Fibroblast of mammary gland (primary cell): Measurements from ENCODE around the gene TNFRSF6B.

ENCODE experiments used
- DNase-seq: peaks from one replicate; pipeline ENCODE4 v3.0.0-alpha.2; 2010; ENCODE audit warnings: low read depth
- H3K4me3 ChIP-seq: 2 replicates; pipeline ENCODE4 v1.5.1; 2011; ENCODE audit warnings: low read depth, mild to moderate bottlenecking, low read length, moderate library complexity; ENCODE audit not compliant: control insufficient read depth
- CTCF ChIP-seq: conservative IDR thresholded peaks from 2 replicates; pipeline ENCODE4 v1.5.1; 2011; ENCODE audit warnings: low read depth, low read length, inconsistent platforms; ENCODE audit not compliant: control insufficient read depth, insufficient read depth

The TNFRSF6B gene

GRCh38 chr20:63707558-63708300 is 11.3 kb downstream of the TNFRSF6B start, which contains the start of the genes ARFRP1 and ZGPAT:
ARFRP1 (minus strand) TSS chr20:63707976; CDS start chr20:63707091, 885 bp downstream.
ZGPAT (plus strand) TSS chr20:63708039; CDS start chr20:63708581, 542 bp downstream.
- DNase-seq, result peak; percentile 75
- peak within 1 kb of the TSS; percentile 72 for H3K4me3 ChIP-seq
- no peak for TF ChIP-seq CTCF

DNA sequence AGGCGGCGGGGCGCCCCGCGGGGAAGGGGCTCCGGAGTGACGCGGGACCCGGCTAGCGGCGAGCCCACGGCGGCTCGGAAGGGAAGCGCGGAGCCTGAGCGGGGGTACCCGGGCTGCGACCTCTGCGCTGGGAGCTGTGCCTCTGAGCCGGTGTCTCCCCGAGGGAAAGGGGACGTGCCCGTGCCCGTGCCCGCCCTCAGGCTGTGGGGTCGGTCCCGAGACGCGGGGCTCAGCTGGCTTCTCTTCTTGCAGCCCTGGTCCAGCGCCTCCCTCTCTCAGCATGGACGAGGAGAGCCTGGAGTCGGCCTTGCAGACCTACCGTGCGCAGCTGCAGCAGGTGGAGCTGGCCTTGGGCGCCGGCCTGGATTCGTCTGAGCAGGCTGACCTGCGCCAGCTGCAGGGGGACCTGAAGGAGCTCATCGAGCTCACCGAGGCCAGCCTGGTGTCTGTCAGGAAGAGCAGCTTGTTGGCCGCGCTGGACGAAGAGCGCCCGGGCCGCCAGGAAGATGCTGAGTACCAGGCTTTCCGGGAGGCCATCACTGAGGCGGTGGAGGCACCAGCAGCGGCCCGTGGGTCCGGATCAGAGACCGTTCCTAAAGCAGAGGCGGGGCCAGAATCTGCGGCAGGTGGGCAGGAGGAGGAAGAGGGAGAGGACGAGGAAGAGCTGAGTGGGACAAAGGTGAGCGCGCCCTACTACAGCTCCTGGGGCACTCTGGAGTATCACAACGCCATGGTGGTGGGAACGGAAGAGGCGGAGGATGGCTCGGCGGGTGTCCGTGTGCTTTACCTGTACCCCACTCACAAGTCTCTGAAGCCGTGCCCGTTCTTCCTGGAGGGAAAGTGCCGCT is 12.1 kb downstream of the TNFRSF6B start:
- DNase-seq, result no peak

DNA sequence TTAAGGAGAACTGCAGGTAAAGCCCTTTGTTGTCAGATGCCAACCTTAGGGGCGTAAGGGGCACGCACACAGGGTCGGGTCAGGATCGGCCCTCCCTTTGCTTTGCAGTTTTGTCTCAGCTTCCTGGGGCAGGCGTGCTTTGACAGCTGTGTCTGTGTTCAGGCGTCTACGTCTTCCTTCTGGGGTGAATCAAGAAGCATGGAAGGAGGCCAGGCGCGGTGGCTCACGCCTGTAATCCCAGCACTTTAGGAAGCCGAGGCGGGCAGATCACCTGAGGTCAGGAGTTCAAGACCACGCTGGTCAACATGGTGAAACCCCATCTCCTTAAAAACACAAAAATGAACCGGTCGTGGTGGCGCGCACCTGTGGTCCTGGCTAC is 12.7 kb downstream of the TNFRSF6B start:
- DNase-seq, result no peak
- TF ChIP-seq CTCF, result no peak
- H3K4me3 ChIP-seq, result peak overlapping the region; percentile 72

More for the DNA sequence above, 12.1 kb downstream of the TNFRSF6B start:
- TF ChIP-seq CTCF, result no peak
- peak overlapping the region; percentile 72 for H3K4me3 ChIP-seq

DNA sequence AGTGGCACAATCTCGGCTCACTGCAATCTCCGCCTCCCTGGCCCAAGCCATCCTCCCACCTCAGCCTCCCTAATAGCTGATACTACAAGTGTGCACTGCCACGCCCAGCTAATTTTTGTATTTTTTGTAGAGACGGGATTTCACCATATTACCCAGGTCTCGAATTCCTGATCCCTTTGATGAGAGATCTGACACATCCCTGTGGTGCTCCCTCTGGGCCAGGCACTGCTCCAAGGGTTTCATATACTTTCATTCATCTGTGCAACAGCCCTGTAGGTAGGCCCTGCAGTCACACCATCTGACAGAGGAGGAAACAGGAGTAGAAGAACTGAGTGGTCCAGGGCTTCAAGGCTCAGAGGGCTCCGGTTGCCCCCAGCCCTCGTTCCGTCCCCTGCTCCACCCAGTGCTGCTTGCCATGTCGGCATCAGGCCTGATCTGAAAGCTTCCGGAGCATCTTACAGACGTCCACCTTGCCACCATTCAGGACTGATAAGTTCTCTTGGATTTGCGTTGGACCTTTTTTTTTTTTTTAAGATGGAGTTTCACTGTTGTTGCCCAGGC is 14.7 kb downstream of the TNFRSF6B start:
- TF ChIP-seq CTCF, result no peak
- H3K4me3 ChIP-seq, result no peak overlapping the region
- DNase-seq, result no peak

DNA sequence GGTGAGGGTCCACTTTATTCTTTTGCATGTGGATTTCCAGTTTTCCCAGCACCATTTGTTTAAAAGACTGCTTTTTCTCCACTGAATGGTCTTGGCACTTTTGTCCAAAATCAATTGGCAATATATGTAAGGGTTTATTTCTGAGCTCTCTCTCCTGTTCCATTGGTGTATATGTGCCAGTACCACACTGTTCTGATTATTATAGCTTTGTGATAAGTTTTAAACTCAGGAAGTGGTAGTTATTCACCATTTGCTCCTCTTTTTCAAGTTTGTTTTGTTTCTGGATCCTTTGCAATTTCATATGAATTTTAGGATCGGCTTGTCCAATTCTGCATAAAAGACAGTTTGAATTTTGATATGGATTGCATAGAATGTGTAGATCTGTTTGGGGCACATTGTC is 15.7 kb downstream of the TNFRSF6B start:
- no peak for DNase-seq
- no peak for TF ChIP-seq CTCF
- H3K4me3 ChIP-seq, result no peak overlapping the region

DNA sequence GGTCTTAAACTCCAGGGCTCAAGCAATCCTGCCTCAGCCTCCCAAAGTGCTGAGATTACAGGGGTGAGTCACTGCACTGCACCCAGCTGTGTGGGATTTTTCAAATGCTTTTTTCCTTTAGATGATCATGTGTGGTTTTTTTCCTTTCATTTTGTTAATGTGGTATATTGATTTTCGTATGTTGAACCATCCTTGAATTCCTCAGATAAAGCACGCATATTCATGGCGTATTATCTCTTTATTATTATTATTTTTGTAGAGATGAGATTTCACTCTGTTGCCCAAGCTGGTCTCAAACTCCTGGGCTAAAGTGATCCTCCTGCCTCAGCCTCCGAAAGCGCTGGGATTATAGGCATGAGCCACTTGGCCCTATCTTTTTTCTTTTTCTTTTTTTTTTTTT is 18.4 kb downstream of the TNFRSF6B start:
- no peak for DNase-seq
- H3K4me3 ChIP-seq, result no peak overlapping the region
- TF ChIP-seq CTCF, result no peak
